Measurements from ENCODE around the gene ARHGAP12. TPM values are rescaled to one million over a fixed set of nuclear protein-coding genes. Genes with fewer than 3 reads are reported as not detected.

ARHGAP12 gene
- total RNA-seq, 2 donors from 2014 or later: 34.3 to 44.9 TPM

- TF ChIP-seq POLR2AphosphoS5 (IDR thresholded peaks at IDR 0.05) (peak; percentile 70), CTCF (IDR thresholded peaks at IDR 0.05) (no peak)
- Histone ChIP-seq H3K4me3 (no peak overlapping the region), H3K9me3 (no peaks in the 10 kb centered on the region), H3K36me3 (no peaks in the 10 kb centered on the region), H3K4me1 (replicated peaks) (no peaks in the 10 kb centered on the region), H3K27ac (peak overlapping the region in 1 of 2 donors; percentile 12), H3K27me3 (replicated peaks; ENCODE audit: insufficient read depth) (no peaks in the 10 kb centered on the region)
- peak; percentile 75 for DNase-seq (ENCODE audit: low spot score)
- 41% methylated on average over 8 of the region's 8 CpGs for WGBS
- intact Hi-C loops (cut with DNase I): no loop called here
Observed at GRCh38 chr10:31961277-31962074, 32.8 kb upstream of the ARHGAP12 start.

GRCh38 chr10:31959461-31960173 lies 31.0 kb upstream of the ARHGAP12 start:
- WGBS: 66% methylated on average over 3 of the region's 3 CpGs
- Histone ChIP-seq H3K36me3 (no peaks in the 10 kb centered on the region), H3K9me3 (no peaks in the 10 kb centered on the region), H3K4me3 (no peak overlapping the region), H3K4me1 (replicated peaks) (no peaks in the 10 kb centered on the region), H3K27ac (no peak overlapping the region), H3K27me3 (replicated peaks; ENCODE audit: insufficient read depth) (no peaks in the 10 kb centered on the region)
- intact Hi-C loops (cut with DNase I): no loop called here
- TF ChIP-seq CTCF (IDR thresholded peaks at IDR 0.05) (no peak), POLR2A (IDR thresholded peaks at IDR 0.05) (no peak), POLR2AphosphoS5 (IDR thresholded peaks at IDR 0.05) (no peak)
- no peak for DNase-seq (ENCODE audit: low spot score)

- intact Hi-C loops (cut with DNase I): no loop called here
Observed at GRCh38 chr10:31958856-31959255, 30.2 kb upstream of the ARHGAP12 start.

GRCh38 chr10:31956200-31956946 lies 27.7 kb upstream of the ARHGAP12 start:
- Histone ChIP-seq H3K36me3 (no peaks in the 10 kb centered on the region), H3K9me3 (no peaks in the 10 kb centered on the region), H3K27ac (no peak overlapping the region), H3K4me1 (replicated peaks) (no peaks in the 10 kb centered on the region), H3K27me3 (replicated peaks; ENCODE audit: insufficient read depth) (no peaks in the 10 kb centered on the region), H3K4me3 (no peak overlapping the region)
- TF ChIP-seq POLR2A (IDR thresholded peaks at IDR 0.05) (no peak), CTCF (IDR thresholded peaks at IDR 0.05) (no peak), POLR2AphosphoS5 (IDR thresholded peaks at IDR 0.05) (no peak)
- 90% methylated on average over 5 of the region's 5 CpGs for WGBS
- intact Hi-C loops (cut with DNase I): no loop called here
- DNase-seq (ENCODE audit: low spot score): no peak

More at GRCh38 chr10:31958856-31959255, 30.2 kb upstream of the ARHGAP12 start:
- Histone ChIP-seq H3K36me3 (no peaks in the 10 kb centered on the region), H3K27ac (no peak overlapping the region), H3K4me1 (replicated peaks) (no peaks in the 10 kb centered on the region), H3K9me3 (no peaks in the 10 kb centered on the region), H3K4me3 (no peak overlapping the region), H3K27me3 (replicated peaks; ENCODE audit: insufficient read depth) (no peaks in the 10 kb centered on the region)
- DNase-seq (ENCODE audit: low spot score): no peak
- TF ChIP-seq POLR2AphosphoS5 (IDR thresholded peaks at IDR 0.05) (no peak), POLR2A (IDR thresholded peaks at IDR 0.05) (no peak), CTCF (IDR thresholded peaks at IDR 0.05) (no peak)
- WGBS: 82% methylated on average over 2 of the region's 2 CpGs

Measured in prostate gland (tissue), 2 donors.